HepG2 (cell line): ENCODE results near the gene ERCC6.

ENCODE experiments used
- PHF8 ChIP-seq: sonication (generic); formaldehyde crosslinking; IDR thresholded peaks from 2 replicates; pipeline ENCODE4 v1.5.0; 2020; ENCODE audit warnings: missing genetic modification reagents
- POLR2A ChIP-seq, 2 experiments: IDR thresholded peaks; 2 replicates each; pipeline ENCODE4 v1.6.1; 2011; ENCODE audit warnings: low read depth in 2 of 2, low read length in 2 of 2, mild to moderate bottlenecking in 1 of 2, moderate library complexity in 1 of 2; ENCODE audit not compliant: insufficient read depth in 1 of 2
- TF ChIP-seq, protein P1 (sequence below): sonication (generic); formaldehyde crosslinking; IDR thresholded peaks from 2 replicates; pipeline ENCODE4 v1.8.1; 2022; ENCODE audit warnings: mild to moderate bottlenecking, missing genetic modification reagents

DNA sequence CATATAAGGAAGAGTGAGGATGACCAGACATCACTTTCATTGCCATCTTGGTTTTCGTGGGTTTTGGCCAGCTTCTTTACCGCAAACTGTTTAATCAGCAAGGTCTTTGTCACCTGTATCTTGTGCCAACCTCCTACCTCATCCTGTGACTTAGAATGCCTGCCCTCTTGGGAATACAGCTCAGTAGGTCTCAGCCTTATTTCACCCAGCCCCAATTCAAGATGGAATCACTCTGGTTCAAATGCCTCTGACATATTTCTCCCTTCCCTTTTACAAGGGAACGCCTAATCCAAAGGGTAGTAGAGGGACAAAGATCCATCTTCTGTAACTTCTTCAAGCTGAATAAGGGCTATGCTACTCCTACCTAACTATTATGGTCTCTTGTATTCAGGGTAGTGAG, 4.7 kb upstream of the ERCC6 start:
- no peak for TF ChIP-seq POLR2A (IDR thresholded peaks at IDR 0.05; ENCODE audit: insufficient read depth in 1 of 2, low read depth in 2 of 2, low read length in 2 of 2)
- TF ChIP-seq, protein P1, sequence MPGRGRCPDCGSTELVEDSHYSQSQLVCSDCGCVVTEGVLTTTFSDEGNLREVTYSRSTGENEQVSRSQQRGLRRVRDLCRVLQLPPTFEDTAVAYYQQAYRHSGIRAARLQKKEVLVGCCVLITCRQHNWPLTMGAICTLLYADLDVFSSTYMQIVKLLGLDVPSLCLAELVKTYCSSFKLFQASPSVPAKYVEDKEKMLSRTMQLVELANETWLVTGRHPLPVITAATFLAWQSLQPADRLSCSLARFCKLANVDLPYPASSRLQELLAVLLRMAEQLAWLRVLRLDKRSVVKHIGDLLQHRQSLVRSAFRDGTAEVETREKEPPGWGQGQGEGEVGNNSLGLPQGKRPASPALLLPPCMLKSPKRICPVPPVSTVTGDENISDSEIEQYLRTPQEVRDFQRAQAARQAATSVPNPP (CRISPR knock-in tag): no peak
- TF ChIP-seq PHF8 (CRISPR knock-in tag): no peak
